HepG2 (cell line): Measurements from ENCODE around the gene PPP1R27. TPM values are rescaled to one million over a fixed set of nuclear protein-coding genes. Genes with fewer than 3 reads are reported as not detected.

Experiments
- RBFOX2 ChIP-seq: fragments of 200-400 bp; formaldehyde crosslinking; IDR thresholded peaks from 2 replicates; pipeline ENCODE4 v1.6.1; 2017; ENCODE audit warnings: low read depth, mild to moderate bottlenecking, low read length
- ZBTB33 ChIP-seq: sonication (generic); formaldehyde crosslinking; IDR thresholded peaks from 2 replicates; pipeline ENCODE4 v1.4.0; 2020; ENCODE audit warnings: missing genetic modification reagents
- ZNF556 ChIP-seq: sonication (generic); formaldehyde crosslinking; IDR thresholded peaks from 2 replicates; pipeline ENCODE4 v1.4.0; 2020; ENCODE audit warnings: mild to moderate bottlenecking, missing genetic modification reagents, borderline replicate concordance
- ZNF687 ChIP-seq: sonication (generic); formaldehyde crosslinking; IDR thresholded peaks from 2 replicates; pipeline ENCODE4 v1.5.1; 2020; ENCODE audit warnings: mild to moderate bottlenecking, missing genetic modification reagents, moderate library complexity
- ZNF780A ChIP-seq: sonication (generic); formaldehyde crosslinking; IDR thresholded peaks from 2 replicates; pipeline ENCODE4 v1.8.0; 2022; ENCODE audit warnings: mild to moderate bottlenecking, missing genetic modification reagents, moderate library complexity
- ZSCAN12 ChIP-seq: sonication (generic); formaldehyde crosslinking; IDR thresholded peaks from 2 replicates; pipeline ENCODE4 v1.9.0; 2021; ENCODE audit warnings: mild to moderate bottlenecking, missing genetic modification reagents
- polyA plus RNA-seq, 8 experiments: library from polyadenylated mRNA; depleted of rRNA in 3 of 8; stranded (reverse) in 7 of 8; unstranded in 1 of 8; fragments of >200 nt; fragmentation: Illumina TruSeq in 4 of 8; extraction: Trizol in 4 of 8; gene quantifications; 2 replicates each; pipeline versions ENCODE4 v1.2.1 to v1.2.3, GENCODE V29; 2011 to 2016; ENCODE audit warnings: low read depth in 4 of 8, missing spikeins in 1 of 8, mixed read lengths in 1 of 8; ENCODE audit not compliant: insufficient read depth in 1 of 8
- total RNA-seq, 5 experiments: library from RNA; depleted of rRNA; stranded (reverse); fragments of >200 nt; fragmentation: Illumina TruSeq; extraction: Trizol; gene quantifications; 2 replicates each; pipeline ENCODE4 v1.2.3, GENCODE V29; 2016; ENCODE audit warnings: low read depth in 1 of 5
- TF ChIP-seq, protein P1 (sequence below): sonication (generic); formaldehyde crosslinking; IDR thresholded peaks from 2 replicates; pipeline ENCODE4 v1.4.0; 2020; ENCODE audit warnings: mild to moderate bottlenecking, missing genetic modification reagents
- TF ChIP-seq, protein P2 (sequence below): sonication (generic); IDR thresholded peaks from 2 replicates; pipeline ENCODE4 v1.6.1; 2016; ENCODE audit warnings: low read depth, borderline replicate concordance
- TF ChIP-seq, protein P3 (sequence below): IDR thresholded peaks from 2 replicates; pipeline ENCODE4 v1.6.1; 2016; ENCODE audit warnings: control low read depth

The PPP1R27 gene
- total and polyA plus RNA-seq, 2 of the 13 experiments (the other 11 are each of a cell fraction or from before 2014, with no cell fraction given), result 0.17 to 1.00 TPM

- TF ChIP-seq, protein P1, sequence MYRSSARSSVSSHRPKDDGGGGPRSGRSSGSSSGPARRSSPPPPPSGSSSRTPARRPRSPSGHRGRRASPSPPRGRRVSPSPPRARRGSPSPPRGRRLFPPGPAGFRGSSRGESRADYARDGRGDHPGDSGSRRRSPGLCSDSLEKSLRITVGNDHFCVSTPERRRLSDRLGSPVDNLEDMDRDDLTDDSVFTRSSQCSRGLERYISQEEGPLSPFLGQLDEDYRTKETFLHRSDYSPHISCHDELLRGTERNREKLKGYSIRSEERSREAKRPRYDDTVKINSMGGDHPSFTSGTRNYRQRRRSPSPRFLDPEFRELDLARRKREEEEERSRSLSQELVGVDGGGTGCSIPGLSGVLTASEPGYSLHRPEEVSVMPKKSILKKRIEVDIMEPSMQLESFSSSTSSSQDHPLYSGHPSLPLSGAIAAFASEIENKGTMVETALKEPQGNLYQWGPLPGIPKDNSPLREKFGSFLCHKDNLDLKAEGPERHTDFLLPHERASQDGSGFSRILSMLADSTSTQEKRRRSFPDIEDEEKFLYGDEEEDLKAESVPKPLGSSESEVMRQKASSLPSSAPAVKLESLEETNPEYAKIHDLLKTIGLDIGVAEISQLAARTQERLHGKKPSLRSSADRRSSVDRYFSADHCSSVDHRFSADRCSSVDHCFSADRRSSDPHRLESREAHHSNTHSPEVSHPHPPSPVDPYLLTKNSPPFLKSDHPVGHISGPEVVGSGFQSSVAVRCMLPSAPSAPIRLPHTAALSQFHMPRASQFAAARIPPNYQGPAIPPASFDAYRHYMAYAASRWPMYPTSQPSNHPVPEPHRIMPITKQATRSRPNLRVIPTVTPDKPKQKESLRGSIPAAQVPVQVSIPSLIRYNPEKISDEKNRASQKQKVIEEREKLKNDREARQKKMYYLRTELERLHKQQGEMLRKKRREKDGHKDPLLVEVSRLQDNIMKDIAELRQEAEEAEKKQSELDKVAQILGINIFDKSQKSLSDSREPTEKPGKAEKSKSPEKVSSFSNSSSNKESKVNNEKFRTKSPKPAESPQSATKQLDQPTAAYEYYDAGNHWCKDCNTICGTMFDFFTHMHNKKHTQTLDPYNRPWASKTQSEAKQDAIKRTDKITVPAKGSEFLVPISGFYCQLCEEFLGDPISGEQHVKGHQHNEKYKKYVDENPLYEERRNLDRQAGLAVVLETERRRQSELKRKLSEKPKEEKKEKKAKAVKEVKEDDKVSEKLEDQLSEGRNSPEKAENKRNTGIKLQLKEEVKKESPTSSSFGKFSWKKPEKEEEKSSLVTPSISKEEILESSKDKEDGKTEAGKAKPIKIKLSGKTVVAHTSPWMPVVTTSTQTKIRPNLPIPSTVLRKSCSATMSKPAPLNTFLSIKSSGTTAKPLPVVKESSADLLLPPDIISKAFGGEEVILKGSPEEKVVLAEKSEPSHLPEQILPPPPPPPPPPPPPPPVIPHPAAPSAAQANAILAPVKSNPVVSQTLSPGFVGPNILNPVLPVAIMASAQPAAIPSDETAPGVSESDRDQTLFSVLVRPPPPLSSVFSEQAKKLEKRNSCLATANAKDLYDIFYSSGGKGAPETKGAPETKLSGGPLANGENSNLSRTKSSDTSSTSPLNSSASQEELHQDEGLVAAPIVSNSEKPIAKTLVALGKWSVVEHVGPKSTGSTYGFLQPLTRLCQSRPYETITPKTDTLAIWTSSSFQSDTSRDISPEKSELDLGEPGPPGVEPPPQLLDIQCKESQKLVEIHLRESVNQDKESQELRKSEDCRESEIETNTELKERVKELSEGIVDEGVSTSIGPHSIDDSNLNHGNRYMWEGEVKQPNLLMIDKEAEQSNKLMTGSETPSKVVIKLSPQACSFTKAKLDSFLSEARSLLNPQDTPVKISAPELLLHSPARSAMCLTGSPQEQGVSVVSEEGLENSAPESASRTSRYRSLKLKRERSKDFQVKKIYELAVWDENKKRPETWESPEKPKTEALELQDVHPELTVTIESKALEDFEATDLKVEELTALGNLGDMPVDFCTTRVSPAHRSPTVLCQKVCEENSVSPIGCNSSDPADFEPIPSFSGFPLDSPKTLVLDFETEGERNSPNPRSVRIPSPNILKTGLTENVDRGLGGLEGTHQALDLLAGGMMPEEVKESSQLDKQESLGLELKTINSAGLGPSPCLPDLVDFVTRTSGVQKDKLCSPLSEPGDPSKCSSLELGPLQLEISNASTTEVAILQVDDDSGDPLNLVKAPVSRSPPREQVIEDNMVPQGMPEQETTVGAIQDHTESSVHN, result peak; percentile 49; the same call in 1 of the 2 replicates
- no peak for TF ChIP-seq ZNF780A (CRISPR knock-in tag)
- TF ChIP-seq, protein P2, sequence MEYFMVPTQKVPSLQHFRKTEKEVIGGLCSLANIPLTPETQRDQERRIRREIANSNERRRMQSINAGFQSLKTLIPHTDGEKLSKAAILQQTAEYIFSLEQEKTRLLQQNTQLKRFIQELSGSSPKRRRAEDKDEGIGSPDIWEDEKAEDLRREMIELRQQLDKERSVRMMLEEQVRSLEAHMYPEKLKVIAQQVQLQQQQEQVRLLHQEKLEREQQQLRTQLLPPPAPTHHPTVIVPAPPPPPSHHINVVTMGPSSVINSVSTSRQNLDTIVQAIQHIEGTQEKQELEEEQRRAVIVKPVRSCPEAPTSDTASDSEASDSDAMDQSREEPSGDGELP, result no peak
- peak; percentile 61; the same call in 1 of the 2 replicates for TF ChIP-seq ZNF687 (CRISPR knock-in tag)
- peak; percentile 60; the same call in 1 of the 2 replicates for TF ChIP-seq RBFOX2
- 0 out of 2 replicates have a peak, but pooled peaks have one; percentile 14 for TF ChIP-seq ZNF556 (CRISPR knock-in tag)
- TF ChIP-seq, protein P3, sequence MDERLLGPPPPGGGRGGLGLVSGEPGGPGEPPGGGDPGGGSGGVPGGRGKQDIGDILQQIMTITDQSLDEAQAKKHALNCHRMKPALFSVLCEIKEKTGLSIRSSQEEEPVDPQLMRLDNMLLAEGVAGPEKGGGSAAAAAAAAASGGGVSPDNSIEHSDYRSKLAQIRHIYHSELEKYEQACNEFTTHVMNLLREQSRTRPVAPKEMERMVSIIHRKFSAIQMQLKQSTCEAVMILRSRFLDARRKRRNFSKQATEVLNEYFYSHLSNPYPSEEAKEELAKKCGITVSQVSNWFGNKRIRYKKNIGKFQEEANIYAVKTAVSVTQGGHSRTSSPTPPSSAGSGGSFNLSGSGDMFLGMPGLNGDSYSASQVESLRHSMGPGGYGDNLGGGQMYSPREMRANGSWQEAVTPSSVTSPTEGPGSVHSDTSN (CRISPR knock-in tag), result no peak
- TF ChIP-seq ZSCAN12 (CRISPR knock-in tag), result no peak
- no peak for TF ChIP-seq ZBTB33 (CRISPR knock-in tag)
Measured at GRCh38 chr17:81858170-81858966, 23.5 kb upstream of the PPP1R27 start (continued).
